ENCODE data around the gene PHPT1. TPM values are rescaled to one million over a fixed set of nuclear protein-coding genes. Genes with fewer than 3 reads are reported as not detected.

Gene PHPT1
- total and polyA plus RNA-seq, 2 of the 13 experiments (the other 11 are each of a cell fraction or from before 2014, with no cell fraction given): 189 to 192 TPM

GRCh38 chr9:136882109-136882946 lies 33.1 kb downstream of the PHPT1 start (continued):
- TF ChIP-seq REST (IDR thresholded peaks at IDR 0.05; ENCODE audit: borderline replicate concordance in 1 of 2, low read depth in 1 of 2, low read length in 2 of 2) (no peak), ZNF530 (CRISPR knock-in tag; IDR thresholded peaks at IDR 0.05; ENCODE audit: low read depth) (no peak), ZNF513 (CRISPR knock-in tag; conservative IDR thresholded peaks at IDR 0.05) (no peak), U2AF1 (optimal IDR thresholded peaks at IDR 0.05; ENCODE audit: low read depth, low read length) (no peak), RXRB (CRISPR knock-in tag; IDR thresholded peaks at IDR 0.05; ENCODE audit: borderline replicate concordance) (peak; percentile 84), GRHL1 (CRISPR knock-in tag; conservative IDR thresholded peaks at IDR 0.05) (no peak), ZNF672 (CRISPR knock-in tag; IDR thresholded peaks at IDR 0.05) (no peak), ZSCAN20 (CRISPR knock-in tag; IDR thresholded peaks at IDR 0.05; ENCODE audit: borderline replicate concordance) (no peak), CENPT (CRISPR knock-in tag; IDR thresholded peaks at IDR 0.05; ENCODE audit: low read depth) (no peak), RXRA (CRISPR knock-in tag; IDR thresholded peaks at IDR 0.05) (peak; percentile 84), IKZF4 (CRISPR knock-in tag; IDR thresholded peaks at IDR 0.05; ENCODE audit: borderline replicate concordance, low read depth, not compliant biosample characterization) (peak; percentile 77), MYC (CRISPR knock-in tag; IDR thresholded peaks at IDR 0.05; ENCODE audit: borderline replicate concordance) (peak; percentile 79), ZNF264 (CRISPR knock-in tag; IDR thresholded peaks at IDR 0.05) (no peak), ZNF772 (CRISPR knock-in tag; IDR thresholded peaks at IDR 0.05) (peak; percentile 34; the same call in 1 of the 2 replicates), SOX6 (IDR thresholded peaks at IDR 0.05) (no peak), SOX6 (CRISPR knock-in tag; IDR thresholded peaks at IDR 0.05) (peak; percentile 58), ZNF468 (CRISPR knock-in tag; IDR thresholded peaks at IDR 0.05) (no peak), MLX (CRISPR knock-in tag; IDR thresholded peaks at IDR 0.05) (peak; percentile 81), PRDM4 (CRISPR knock-in tag; IDR thresholded peaks at IDR 0.05; ENCODE audit: borderline replicate concordance) (no peak)

Measured in HepG2 (cell line).